C1 segment of cervical spinal cord (tissue), 14 donors: ENCODE measurements around the gene NFE2.
"Not testable (repeated sequence)": the region's sequence is repeated elsewhere in the genome, so short reads cannot be mapped to it uniquely, and the experiment has no call there.

Experiments used
- DNase-seq, 14 donors: peaks; one replicate each; lab custom pipeline; 2025; lab: John Stamatoyannopoulos, UW

NFE2 gene

DNA sequence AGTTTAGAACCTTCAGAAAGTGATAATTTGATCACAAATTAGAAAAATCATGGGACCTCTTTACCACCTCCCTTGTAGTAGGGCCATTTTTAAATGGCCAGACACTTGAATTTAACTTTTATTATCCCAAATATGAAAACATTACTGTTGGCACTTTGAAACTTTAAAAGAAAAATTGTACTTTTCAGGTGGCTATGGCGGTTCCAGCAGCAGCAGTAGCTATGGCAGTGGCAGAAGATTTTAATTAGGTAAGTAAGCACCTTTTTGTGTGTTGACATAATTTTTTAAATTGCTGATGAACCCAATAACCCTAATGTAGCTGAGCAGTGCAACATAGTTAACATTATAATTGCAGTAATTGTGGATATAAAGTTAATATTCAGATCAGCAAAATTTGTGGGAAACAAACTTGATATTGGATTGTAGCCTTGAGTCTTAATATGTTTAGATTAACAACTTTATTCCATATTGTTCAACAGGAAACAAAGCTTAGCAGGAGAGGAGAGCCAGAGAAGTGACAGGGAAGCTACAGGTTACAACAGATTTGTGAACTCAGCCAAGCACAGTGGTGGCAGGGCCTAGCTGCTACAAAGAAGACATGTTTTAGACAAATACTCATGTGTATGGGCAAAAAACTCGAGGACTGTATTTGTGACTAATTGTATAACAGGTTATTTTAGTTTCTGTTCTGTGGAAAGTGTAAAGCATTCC, 16.6 kb downstream of the NFE2 start:
- DNase-seq = not testable (repeated sequence)

DNA sequence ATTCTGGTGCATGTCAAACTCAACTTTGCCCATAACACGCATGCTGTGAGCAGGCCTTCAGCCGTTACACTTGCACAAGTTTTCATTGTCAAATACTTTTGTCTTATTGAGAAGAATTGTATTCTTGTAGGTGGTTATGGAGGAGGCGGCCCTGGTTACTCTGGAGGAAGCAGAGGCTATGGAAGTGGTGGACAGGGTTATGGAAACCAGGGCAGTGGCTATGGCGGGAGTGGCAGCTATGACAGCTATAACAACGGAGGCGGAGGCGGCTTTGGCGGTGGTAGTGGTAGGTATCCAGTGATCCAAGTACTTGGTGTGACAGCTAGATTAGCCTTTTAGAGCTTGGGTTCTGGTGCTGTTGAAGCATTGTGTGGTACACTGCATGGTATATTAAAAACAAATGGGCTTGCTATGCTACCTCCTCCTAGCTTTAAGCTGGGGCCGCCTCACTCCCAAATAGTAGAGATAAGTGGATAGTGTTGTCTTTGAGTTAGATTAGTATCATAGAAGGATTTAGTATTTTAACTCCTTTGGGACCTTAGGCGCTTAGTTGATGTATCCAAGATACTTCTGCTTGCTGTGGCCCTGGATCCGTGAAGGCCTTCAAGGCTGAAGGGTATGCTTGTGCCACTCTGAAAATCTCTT, 17.7 kb downstream of the NFE2 start:
- DNase-seq = no peak

- DNase-seq = not testable (repeated sequence)
Measured at GRCh38 chr12:54281694-54282093, 19.1 kb downstream of the NFE2 start.

GRCh38 chr12:54281261-54281638, 19.6 kb downstream of the NFE2 start:
- not testable (repeated sequence) for DNase-seq

DNA sequence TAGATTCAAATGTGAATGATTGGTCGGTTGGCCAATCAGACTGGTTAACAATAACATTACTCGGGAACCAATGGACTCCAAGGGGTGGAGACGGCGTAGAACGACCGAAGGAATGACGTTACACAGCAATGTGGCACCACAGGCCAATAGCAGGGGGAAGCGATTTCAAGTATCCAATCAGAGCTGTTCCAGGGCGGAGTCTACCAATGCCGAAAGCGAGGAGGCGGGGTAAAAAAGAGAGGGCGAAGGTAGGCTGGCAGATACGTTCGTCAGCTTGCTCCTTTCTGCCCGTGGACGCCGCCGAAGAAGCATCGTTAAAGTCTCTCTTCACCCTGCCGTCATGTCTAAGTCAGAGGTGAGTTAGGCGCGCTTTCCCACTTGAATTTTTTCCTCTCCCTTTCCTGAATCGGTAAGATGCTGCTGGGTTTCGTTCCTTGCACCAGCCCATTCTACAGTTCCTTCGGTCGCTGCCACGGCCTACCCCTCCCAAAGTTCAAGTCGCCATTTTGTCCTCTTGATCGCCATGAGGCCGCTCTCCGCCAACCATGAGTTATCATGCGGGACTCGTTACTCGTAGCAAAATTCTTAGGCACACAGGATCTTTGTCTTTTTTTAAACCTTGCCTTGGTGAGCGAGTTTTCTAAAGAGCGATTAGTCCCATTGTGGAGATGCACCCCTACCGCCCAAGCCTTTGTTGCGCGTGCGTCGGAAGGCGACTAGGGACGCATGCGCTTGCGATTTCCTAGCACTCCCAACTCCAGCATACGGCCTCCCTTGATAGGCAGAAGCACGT, 20.2 kb downstream of the NFE2 start, which contains the start of gene HNRNPA1:
TSS of gene HNRNPA1 (plus strand) at position 259 of the 793 bp plus-strand sequence. CDS start at position 341, 82 bp downstream.
- DNase-seq = peak; percentile 65 to 99 (median 96)

- peak; percentile 88 to 100 (median 98) for DNase-seq
Measured at GRCh38 chr12:54279632-54280467, 21.0 kb downstream of the NFE2 start, which contains the start of gene CBX5. Gene CBX5, minus strand, starts transcription at chr12:54280122. Its CDS starts 22,472 bp downstream, at chr12:54257650.

- DNase-seq = no peak
Measured at GRCh38 chr12:54279227-54279631, 21.6 kb downstream of the NFE2 start.

DNA sequence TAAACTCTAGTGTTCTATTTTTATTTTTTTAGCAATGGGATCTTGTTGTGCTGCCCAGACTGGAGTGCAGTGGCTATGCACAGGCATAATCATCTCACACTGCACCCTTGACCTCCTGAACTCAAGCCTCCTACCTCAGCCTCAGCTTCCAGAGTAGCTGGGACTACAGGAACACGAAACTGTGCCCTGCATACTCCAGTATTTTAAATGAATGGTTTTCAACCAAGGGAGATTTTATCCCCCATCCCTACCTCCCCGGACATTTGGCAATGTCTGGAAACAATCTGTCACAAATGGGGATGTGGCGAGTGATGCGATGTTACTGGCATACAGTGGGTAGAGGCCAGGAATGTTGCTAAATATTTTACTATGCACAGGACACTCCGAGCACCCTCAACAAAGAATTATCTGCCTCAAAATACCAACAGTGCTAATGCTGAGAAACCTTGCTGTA, 23.0 kb downstream of the NFE2 start:
- peak in 2 of 14 donors; percentile 2 to 17 for DNase-seq

DNA sequence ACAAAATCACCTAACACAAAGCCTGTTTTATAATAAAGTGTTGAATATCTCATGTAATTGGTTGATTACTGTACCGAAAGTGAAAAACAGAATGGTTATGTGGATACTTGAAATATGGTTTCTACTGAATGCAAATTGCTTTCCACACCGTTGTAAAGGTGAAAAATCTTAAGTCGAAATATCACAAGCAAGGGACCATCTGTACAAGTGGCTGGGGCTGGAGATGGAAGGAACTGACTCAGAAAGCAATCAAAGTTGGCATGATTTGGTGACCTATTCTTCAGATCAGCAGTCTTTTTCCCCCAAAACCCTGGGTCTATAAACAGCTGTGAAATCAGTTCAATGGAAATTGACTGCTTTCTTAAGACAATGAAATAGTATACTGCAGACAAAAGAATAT, 24.4 kb downstream of the NFE2 start:
- DNase-seq = no peak

- DNase-seq = peak in 1 of 14 donors; percentile 91
Measured at GRCh38 chr12:54273981-54274380, 26.8 kb downstream of the NFE2 start.

- DNase-seq = no peak
Measured at GRCh38 chr12:54272214-54272613, 28.6 kb downstream of the NFE2 start.

- DNase-seq = no peak
Measured at GRCh38 chr12:54270345-54270744, 30.5 kb downstream of the NFE2 start.

DNA sequence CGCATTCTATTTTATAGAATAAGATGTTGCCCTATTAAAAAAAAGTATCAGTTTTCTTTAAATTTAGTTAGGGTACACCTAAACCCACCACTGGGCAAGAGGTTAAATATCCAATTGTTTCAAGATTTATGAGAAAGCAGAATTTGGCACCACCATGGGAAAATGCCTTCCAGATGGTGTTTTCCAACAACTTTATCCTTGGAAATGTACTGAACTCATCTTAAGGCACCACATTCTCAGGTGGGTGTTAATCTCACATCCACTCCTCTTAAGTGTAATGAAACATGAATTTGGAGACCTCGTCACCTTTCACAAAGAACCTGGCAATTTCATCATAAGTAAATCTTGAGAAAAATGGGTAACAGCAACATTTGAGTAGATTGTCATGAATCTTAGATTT, 34.0 kb downstream of the NFE2 start:
- no peak for DNase-seq

DNA sequence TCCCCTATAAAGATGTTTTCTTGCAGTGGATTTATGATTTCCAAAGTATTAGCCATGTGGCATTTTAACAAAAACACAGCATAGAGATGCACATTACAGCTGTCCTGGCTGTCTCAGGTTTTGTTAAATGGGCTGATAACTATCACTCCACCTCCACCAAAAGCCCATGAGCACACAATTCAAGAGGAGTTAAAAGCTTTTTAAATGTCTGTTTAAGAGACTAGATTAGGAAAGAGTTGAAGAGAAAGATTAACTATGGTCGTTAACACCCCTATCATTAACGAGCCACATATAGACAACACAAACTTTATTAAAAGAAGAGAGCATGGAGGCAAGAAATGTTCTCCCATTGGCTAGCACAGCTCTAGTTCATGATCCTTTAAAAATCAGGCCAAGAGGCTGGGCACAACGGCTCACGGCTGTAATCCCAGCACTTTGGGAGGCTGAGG, 35.4 kb downstream of the NFE2 start:
- no peak for DNase-seq

DNA sequence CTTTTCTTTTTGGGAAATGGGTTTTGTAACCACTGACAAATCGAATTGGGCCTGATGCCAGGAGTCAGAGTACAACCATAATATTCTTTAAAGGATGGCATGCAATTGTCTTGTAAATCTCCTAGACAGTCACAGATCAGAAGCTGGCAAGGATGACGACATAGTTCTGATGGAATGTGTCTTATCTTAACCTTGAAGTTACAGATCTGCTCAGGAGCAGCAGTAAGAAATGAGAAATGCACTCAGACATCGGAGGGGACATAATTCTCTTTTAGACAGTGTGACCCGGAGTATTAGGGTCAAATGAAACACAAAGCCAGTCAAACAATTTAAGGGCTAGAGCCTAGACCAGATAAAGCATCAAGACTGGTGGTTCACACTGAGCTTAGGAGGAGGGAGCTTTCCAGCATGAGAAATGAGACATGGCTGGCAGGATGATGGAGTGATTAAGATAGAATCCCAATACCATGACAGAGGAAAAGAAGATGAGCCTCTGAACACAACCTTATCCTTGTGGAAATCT, 38.4 kb downstream of the NFE2 start:
- no peak for DNase-seq

DNA sequence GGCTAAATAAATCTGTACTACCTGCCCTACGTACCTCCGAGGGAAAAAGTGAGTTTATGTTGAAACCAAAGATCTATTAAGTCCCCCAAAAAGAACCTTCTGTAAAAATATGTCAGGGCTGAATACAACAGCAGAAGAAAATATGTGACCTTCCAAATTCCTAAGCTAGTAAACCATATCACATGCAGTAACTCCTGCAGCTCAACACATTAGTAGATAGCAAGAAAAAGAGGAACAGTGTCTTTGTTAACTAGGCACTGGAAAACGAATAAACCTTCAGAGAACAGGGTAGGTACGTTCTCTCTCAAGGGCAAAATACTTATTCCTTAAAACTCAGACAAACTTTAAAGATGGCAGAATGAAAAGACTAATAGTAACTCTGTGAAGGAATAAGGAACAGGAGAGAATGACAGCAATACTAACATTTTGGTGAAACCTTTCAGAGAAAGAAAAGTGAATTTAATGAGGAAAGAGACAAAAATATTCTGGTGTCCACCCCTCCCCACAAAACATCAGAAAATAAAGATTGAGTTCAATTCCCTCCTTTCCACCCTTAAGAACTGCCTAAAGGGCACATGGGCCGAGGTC, 38.9 kb downstream of the NFE2 start:
- no peak for DNase-seq

DNA sequence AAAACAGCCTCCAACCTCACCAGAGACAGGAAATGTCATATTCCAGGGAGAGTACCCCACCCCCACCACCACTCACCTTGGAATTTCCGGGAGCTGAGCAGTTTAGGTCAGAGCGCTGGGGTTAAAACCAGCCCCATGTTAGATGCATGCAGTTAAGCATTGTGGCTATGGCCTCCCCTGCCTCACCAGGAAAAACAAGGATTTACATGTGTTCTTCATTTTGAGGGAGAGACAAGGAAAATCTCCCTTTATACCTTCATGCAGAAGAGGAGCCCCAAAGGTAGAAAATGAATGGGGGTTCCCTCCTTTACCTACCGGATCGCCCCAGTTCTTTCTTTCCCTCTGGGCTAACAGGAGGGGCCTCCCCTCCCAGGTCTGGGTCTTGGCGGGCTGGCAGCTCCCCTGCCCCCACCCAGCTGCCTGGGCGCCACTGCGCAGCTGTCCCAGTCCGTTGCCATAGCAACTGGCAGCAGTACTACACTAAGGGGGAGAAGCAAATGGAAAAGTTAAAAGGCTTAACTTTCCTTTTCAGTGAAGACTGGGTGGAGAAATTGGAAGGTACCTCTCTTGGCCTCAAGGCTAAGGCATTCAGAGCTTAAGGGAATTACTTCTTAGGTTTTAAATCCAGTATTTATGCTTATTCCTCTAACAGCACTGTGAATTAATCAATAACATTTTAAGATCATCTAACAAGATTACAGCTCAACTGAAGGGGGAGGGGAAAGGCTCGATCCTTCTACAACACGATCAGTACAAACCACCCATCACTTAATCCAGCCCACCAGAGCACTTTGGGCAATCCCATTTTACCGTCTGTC, 41.4 kb downstream of the NFE2 start:
- DNase-seq = peak in 13 of 14 donors; percentile 25 to 85 (median 56)

DNA sequence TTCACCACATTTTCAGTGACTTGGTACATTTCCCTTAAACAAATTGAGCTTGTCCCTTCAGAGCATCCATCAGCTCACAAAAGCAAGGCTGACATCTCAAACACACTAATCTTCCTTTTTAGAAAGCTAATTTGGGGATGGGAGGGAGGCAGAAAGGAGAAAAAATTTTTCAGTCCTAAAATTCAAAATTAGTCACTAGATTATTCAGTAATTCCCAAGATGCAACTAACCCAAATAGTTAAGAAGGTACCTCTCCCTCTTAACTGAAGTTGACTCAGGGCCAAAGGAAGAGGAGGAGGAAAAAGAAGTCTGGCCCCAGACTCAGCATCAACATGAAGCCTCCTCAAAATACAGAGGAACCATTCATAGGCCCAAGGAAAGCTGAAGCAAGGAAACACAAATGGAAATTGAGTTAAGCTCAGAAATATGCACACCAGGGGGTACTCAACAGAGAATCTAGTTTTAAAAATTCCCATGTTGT, 42.6 kb downstream of the NFE2 start:
- DNase-seq = no peak

- DNase-seq = peak in 1 of 14 donors; percentile 8
Measured at GRCh38 chr12:54257332-54257731, 43.5 kb downstream of the NFE2 start.
